ENCODE data around the gene SLC38A6. TPM values are rescaled to one million over a fixed set of nuclear protein-coding genes. Genes with fewer than 3 reads are reported as not detected.

The SLC38A6 gene
- total RNA-seq, 2 donors from 2014 or later: 5.9 to 9.3 TPM

GRCh38 chr14:60973070-60973469 lies 8.0 kb upstream of the SLC38A6 start:
- no peak overlapping the region for H3K4me3 ChIP-seq
- WGBS, 2 donors: 96 to 100% methylated on average over 3 of the region's 3 CpGs
- H3K27me3 ChIP-seq: no peaks in the 10 kb centered on the region
- H3K4me1 ChIP-seq: no peaks in the 10 kb centered on the region
- DNase-seq: no peak
- intact Hi-C loops (cut with DNase I): no loop called here
- no peak for TF ChIP-seq POLR2A (IDR thresholded peaks at IDR 0.05)
- TF ChIP-seq, protein P1, sequence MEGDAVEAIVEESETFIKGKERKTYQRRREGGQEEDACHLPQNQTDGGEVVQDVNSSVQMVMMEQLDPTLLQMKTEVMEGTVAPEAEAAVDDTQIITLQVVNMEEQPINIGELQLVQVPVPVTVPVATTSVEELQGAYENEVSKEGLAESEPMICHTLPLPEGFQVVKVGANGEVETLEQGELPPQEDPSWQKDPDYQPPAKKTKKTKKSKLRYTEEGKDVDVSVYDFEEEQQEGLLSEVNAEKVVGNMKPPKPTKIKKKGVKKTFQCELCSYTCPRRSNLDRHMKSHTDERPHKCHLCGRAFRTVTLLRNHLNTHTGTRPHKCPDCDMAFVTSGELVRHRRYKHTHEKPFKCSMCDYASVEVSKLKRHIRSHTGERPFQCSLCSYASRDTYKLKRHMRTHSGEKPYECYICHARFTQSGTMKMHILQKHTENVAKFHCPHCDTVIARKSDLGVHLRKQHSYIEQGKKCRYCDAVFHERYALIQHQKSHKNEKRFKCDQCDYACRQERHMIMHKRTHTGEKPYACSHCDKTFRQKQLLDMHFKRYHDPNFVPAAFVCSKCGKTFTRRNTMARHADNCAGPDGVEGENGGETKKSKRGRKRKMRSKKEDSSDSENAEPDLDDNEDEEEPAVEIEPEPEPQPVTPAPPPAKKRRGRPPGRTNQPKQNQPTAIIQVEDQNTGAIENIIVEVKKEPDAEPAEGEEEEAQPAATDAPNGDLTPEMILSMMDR (IDR thresholded peaks at IDR 0.05): no peak
- ATAC-seq: no peak
- H3K36me3 ChIP-seq (replicated peaks in 1 of 2; ENCODE audit: insufficient read depth in 1 of 2, low read depth in 2 of 2): no peaks in the 10 kb centered on the region
- no peaks in the 10 kb centered on the region for H3K9me3 ChIP-seq
- no peak overlapping the region for H3K27ac ChIP-seq

DNA sequence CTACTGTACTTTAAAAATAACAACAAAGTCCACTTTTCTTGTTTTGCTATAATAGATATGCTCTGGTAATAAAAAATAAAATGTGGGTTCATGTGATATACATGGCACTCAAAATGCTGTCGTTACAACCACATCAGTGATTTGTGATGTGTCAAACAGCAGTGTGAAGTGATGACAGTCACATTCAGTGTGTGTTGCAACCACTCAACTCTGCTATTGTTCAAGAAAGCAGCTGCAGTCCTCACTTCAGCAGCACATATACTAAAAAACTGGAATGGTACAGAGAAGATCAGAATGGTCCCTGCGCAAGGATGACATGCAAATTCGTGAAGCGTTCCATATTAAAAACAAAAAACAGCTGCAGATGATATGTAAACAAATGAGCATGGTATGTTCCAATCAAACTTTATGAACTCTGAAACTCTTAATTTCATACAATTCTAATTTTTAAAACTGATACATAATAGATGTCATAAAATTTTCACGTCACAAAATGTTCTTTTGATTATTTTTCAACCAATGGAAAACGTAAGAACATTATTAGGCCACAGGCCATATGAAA lies 6.9 kb upstream of the SLC38A6 start:
- intact Hi-C loops (cut with DNase I): no loop called here
- Histone ChIP-seq H3K36me3 (replicated peaks in 1 of 2; ENCODE audit: insufficient read depth in 1 of 2, low read depth in 2 of 2) (no peaks in the 10 kb centered on the region), H3K9me3 (no peaks in the 10 kb centered on the region), H3K4me1 (no peaks in the 10 kb centered on the region), H3K27ac (no peak overlapping the region), H3K4me3 (no peak overlapping the region), H3K27me3 (no peaks in the 10 kb centered on the region)
- 85 to 88% methylated on average over 6 of the region's 6 CpGs for WGBS, 2 donors
- ATAC-seq (no peak), DNase-seq (no peak)
- no peak for TF ChIP-seq POLR2A (IDR thresholded peaks at IDR 0.05)
- TF ChIP-seq, protein P1 (IDR thresholded peaks at IDR 0.05): no peak

- H3K4me1 ChIP-seq: peaks cover 8% of the 10 kb centered on the region
- no peak for DNase-seq
- intact Hi-C loops (cut with DNase I): no loop called here
- no peak overlapping the region for H3K4me3 ChIP-seq
- no peak for TF ChIP-seq POLR2A (IDR thresholded peaks at IDR 0.05)
- TF ChIP-seq, protein P1 (IDR thresholded peaks at IDR 0.05): no peak
- no peak overlapping the region for H3K27ac ChIP-seq
- H3K9me3 ChIP-seq: no peaks in the 10 kb centered on the region
- WGBS, 2 donors: 44 to 54% methylated on average over 2 of the region's 2 CpGs
- no peak for ATAC-seq
- H3K27me3 ChIP-seq: no peaks in the 10 kb centered on the region
- H3K36me3 ChIP-seq (replicated peaks in 1 of 2; ENCODE audit: insufficient read depth in 1 of 2, low read depth in 2 of 2): no peaks in the 10 kb centered on the region
Observed at GRCh38 chr14:60975551-60975950, 5.5 kb upstream of the SLC38A6 start.

DNA sequence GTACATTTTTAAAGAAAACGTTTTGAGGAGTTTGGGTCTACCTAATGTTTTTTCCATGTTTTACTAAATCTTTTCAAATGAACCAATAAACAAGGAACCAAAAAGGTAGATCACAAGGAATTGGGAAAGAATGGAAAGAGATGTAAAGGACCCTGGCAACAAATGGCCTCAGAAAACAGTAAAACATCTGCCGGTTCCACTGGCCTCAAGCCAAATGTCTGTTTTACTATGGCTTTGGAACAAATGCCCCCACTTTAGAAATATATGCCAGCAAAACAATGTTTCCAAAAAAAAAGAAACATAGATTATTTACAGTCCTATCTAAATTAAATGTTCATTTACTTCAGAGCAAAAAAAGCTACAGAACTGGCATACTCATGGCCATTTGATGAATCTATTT lies 3.2 kb upstream of the SLC38A6 start:
- no peak overlapping the region for H3K4me3 ChIP-seq
- peaks cover 15% of the 10 kb centered on the region for H3K4me1 ChIP-seq
- no peaks in the 10 kb centered on the region for H3K36me3 ChIP-seq (replicated peaks in 1 of 2; ENCODE audit: insufficient read depth in 1 of 2, low read depth in 2 of 2)
- no peaks in the 10 kb centered on the region for H3K9me3 ChIP-seq
- WGBS, 2 donors: 45 to 49% methylated on average over 2 of the region's 2 CpGs
- DNase-seq: no peak
- no peak overlapping the region for H3K27ac ChIP-seq
- TF ChIP-seq POLR2A (IDR thresholded peaks at IDR 0.05): no peak
- intact Hi-C loops (cut with DNase I): no loop called here
- no peaks in the 10 kb centered on the region for H3K27me3 ChIP-seq
- ATAC-seq: no peak

- H3K27me3 ChIP-seq: no peaks in the 10 kb centered on the region
- no peaks in the 10 kb centered on the region for H3K9me3 ChIP-seq
- H3K36me3 ChIP-seq (replicated peaks in 1 of 2; ENCODE audit: insufficient read depth in 1 of 2, low read depth in 2 of 2): peaks cover 0 to 2% of the 10 kb centered on the region in 2 donors
- DNase-seq (peak in 1 of 4 donors; percentile 5), ATAC-seq (no peak)
- TF ChIP-seq POLR2A (IDR thresholded peaks at IDR 0.05): no peak
- TF ChIP-seq, protein P1 (IDR thresholded peaks at IDR 0.05): no peak
- 9 to 12% methylated on average over 12 of the region's 12 CpGs for WGBS, 2 donors
- intact Hi-C loops (cut with DNase I): no loop called here
- peaks cover 15% of the 10 kb centered on the region for H3K4me1 ChIP-seq
- H3K4me3 ChIP-seq: peak overlapping the region; percentile 75 to 90
- peak overlapping the region in 3 of 4 donors; percentile 62 to 82 (median 79) for H3K27ac ChIP-seq
Observed at GRCh38 chr14:60981633-60982455, 799 bp downstream of the SLC38A6 start.

Measured in body of pancreas (tissue), 4 donors.